Lower leg skin (tissue), 4 donors: ENCODE results near the gene MRPL12. TPM values are rescaled to one million over a fixed set of nuclear protein-coding genes. Genes with fewer than 3 reads are reported as not detected.
A peak's percentile ranks its signal among the peaks of the same experiment; 100 is the strongest.

Experiments used
- DNase-seq, 2 donors: peaks; one replicate each; pipeline ENCODE4 v3.0.0-alpha.2; 2019; ENCODE audit warnings: low spot score in 2 of 2
- H3K4me3 ChIP-seq: fragments of 200-600 bp; sonication (generic); 2 replicates; pipeline ENCODE4 v1.5.1; 2017; ENCODE audit warnings: mild to moderate bottlenecking, low read depth; ENCODE audit not compliant: poor library complexity, severe bottlenecking
- POLR2A ChIP-seq, 2 donors: fragments of 450-650 bp; IDR thresholded peaks; one replicate each; pipeline ENCODE4 v1.6.1; 2016 to 2017; ENCODE audit warnings: antibody characterized with exemption in 2 of 2, mild to moderate bottlenecking in 1 of 2, moderate library complexity in 1 of 2
- WGBS, 2 donors: methylation state at CpG; one replicate each; pipeline ENCODE4 v1.1.5; 2018; 5-methylcytosine and 5-hydroxymethylcytosine counted together
- intact Hi-C: fragments of 100-400 bp; cut with DNase I; formaldehyde crosslinking; loops from one replicate; pipeline ENCODE4 v1.15.0; 2023; ENCODE audit warnings: low total_unique reads
- total RNA-seq, 4 donors: library from RNA; depleted of rRNA; stranded (reverse); fragments of >200 nt; gene quantifications; one replicate each; pipeline ENCODE4 v1.1.0, GENCODE V29; 2016
- TF ChIP-seq, protein P1 (sequence below), 3 donors: fragments of 450-650 bp; IDR thresholded peaks; one replicate each; pipeline ENCODE4 v1.5.1; 2016; ENCODE audit warnings: antibody characterized with exemption in 3 of 3, mild to moderate bottlenecking in 3 of 3, moderate library complexity in 2 of 3

The MRPL12 gene
- total RNA-seq, 4 donors from 2014 or later, result 39.5 to 64.0 (median 43.1) TPM

DNA sequence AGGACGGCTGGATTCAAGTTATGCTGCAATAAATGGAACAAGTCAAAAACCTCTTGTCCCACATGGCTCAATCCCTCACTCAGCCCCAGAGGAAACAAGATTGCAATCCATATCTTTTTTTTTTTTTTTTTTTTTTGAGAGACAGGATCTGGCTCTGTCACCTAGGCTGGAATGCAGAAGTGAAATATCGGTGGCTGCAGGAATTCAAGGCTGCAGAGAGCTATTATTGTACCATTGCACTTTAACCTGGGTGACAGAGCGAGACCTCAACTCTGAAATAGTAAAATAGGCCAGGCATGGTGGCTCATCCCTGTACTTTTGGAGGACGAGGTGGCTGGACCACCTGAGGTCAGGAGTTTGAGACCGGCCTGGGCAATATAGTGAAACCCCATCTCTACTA is 44.1 kb upstream of the MRPL12 start:
- 64 to 69% methylated on average over 5 of the region's 5 CpGs for WGBS, 2 donors
- intact Hi-C loops, result no loop called here
- DNase-seq, result no peak
- no peak overlapping the region for H3K4me3 ChIP-seq
- no peak for TF ChIP-seq POLR2A (IDR thresholded peaks at IDR 0.05)
- TF ChIP-seq, protein P1, sequence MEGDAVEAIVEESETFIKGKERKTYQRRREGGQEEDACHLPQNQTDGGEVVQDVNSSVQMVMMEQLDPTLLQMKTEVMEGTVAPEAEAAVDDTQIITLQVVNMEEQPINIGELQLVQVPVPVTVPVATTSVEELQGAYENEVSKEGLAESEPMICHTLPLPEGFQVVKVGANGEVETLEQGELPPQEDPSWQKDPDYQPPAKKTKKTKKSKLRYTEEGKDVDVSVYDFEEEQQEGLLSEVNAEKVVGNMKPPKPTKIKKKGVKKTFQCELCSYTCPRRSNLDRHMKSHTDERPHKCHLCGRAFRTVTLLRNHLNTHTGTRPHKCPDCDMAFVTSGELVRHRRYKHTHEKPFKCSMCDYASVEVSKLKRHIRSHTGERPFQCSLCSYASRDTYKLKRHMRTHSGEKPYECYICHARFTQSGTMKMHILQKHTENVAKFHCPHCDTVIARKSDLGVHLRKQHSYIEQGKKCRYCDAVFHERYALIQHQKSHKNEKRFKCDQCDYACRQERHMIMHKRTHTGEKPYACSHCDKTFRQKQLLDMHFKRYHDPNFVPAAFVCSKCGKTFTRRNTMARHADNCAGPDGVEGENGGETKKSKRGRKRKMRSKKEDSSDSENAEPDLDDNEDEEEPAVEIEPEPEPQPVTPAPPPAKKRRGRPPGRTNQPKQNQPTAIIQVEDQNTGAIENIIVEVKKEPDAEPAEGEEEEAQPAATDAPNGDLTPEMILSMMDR (IDR thresholded peaks at IDR 0.05), result no peak

DNA sequence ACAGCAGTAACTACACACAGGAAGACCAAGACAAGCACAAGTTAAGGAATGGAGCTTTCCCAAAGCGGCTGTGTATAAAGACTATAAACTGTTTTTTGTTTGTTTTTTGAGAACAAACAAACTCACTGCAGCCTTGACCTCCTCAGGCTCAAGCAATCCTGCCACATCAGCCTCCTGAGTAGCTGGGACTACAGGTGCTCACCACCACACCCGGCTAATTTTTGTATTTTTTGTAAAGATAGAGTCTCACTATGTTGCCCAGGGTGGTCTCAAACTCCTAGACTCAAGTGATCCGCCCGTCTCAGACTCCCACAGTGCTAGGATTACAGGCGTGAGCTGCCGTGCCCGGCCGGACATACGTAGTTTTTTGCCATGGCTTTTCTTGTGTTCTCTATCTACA is 42.7 kb upstream of the MRPL12 start:
- TF ChIP-seq POLR2A (IDR thresholded peaks at IDR 0.05), result no peak
- TF ChIP-seq, protein P1 (IDR thresholded peaks at IDR 0.05), result no peak
- intact Hi-C loops, result no loop called here

DNA sequence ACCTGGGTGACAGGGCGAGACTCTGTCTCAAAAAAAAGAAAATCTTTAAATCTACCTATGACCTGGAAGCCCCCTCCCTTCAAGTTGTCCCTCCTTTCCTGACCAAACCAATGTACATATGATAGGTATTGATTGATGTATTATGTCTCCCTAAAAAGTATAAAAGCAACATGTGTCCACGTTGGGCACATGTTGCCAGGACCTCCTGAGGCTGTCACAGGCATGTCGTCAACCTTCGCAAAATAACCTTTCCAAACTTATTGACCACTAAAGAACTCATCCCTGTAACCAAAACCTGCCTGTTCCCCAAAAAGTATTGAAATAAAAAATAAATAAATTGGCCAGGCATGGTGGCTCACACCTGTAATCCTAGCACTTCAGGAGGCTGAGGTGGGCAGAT is 41.2 kb upstream of the MRPL12 start:
- WGBS, 2 donors, result 90 to 94% methylated on average over 4 of the region's 4 CpGs
- no peak overlapping the region for H3K4me3 ChIP-seq
- intact Hi-C loops, result no loop called here
- no peak for DNase-seq
- TF ChIP-seq, protein P1 (IDR thresholded peaks at IDR 0.05), result no peak
- TF ChIP-seq POLR2A (IDR thresholded peaks at IDR 0.05), result no peak

More for the DNA sequence above, 42.7 kb upstream of the MRPL12 start:
- WGBS, 2 donors, result 91 to 95% methylated on average over 9 of the region's 9 CpGs
- no peak overlapping the region for H3K4me3 ChIP-seq
- no peak for DNase-seq

DNA sequence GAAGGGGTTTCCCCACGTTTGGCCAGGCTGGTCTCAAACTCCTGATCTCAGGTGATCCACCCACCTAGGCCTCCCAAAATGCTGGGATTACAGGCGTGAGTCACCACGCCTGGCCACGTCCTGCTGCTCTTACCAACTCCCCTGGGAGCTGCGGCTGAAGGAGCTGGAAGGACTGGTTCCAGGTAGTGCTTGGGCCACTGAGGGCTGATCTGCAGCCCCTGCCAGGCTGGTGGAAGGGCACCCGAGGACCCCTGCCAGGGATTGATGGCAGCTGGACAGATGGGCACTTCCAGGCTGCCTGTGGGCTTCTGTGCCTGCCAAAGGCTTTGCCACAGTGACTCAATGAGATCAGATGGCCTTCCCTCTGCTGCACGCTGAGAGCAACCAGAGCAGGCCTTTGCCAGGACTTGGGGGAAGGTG is 39.1 kb upstream of the MRPL12 start:
- DNase-seq, result no peak
- TF ChIP-seq POLR2A (IDR thresholded peaks at IDR 0.05), result no peak
- TF ChIP-seq, protein P1 (IDR thresholded peaks at IDR 0.05), result no peak
- intact Hi-C loops, result no loop called here
- 69 to 71% methylated on average over 6 to 7 of the region's 7 CpGs for whole genome bisulfite sequencing, 2 donors
- H3K4me3 ChIP-seq, result no peak overlapping the region

DNA sequence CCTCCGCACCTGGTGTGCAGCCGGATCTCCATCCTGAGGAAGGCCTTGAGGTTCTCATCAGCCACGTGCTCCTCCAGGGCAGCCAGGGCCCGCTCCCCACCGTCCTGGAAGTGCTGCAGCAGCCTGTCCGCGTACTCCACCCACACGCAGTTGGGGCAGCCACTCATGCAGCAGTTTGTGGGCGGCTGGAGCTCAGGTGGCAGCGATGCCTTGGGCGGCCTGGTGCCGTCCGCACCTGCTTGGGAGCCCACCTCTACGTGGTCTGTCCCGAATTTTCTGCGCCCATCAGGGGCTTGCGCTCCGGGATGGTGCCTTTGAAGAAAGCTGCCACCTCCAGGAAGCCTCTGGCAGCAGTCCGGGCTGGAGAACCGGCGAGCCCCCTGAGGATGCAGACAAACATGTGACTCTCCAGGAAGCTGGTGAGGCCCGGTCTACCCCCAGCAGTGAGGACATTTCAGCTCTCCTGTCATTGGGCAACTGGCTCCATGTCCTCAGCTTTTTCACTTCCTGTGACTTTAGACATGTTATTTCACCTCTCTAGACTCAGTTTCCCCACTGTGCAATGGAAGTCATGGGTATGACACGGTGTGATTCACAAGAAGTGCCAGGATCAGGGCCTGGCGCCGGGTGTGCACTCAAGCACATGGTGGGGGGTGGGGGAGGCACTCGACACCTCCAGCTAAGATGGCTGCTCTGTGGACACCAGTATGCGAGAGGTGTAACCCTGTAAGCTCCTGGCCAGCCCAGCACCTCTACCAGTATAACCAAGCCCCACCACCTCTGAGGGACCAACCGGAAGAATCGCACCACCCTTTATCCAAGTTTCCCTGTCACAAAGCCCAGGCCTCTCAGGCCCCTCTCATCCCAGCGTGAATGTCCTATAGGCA is 37.7 kb upstream of the MRPL12 start:
- DNase-seq, result no peak
- TF ChIP-seq, protein P1 (IDR thresholded peaks at IDR 0.05), result no peak
- no peak for TF ChIP-seq POLR2A (IDR thresholded peaks at IDR 0.05)
- peak overlapping the region; percentile 91 for H3K4me3 ChIP-seq
- 56 to 60% methylated on average over 24 to 30 of the region's 30 CpGs for WGBS, 2 donors
- intact Hi-C loops, result no loop called here

DNA sequence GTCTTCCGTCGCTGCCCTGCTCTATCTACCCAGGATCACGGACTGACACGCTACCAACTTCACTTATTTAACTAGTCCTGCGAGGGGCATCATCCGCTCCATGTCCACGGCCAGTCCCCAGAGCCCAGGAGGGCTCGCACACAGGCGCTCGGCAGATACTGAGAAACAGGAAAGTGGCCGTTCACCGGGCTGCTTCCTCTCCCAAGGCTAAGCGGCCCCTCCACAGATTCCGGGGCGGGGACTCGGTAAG is 37.1 kb upstream of the MRPL12 start:
- intact Hi-C loops, result no loop called here
- H3K4me3 ChIP-seq, result peak overlapping the region; percentile 91
- no peak for DNase-seq
- no peak for TF ChIP-seq POLR2A (IDR thresholded peaks at IDR 0.05)
- TF ChIP-seq, protein P1 (IDR thresholded peaks at IDR 0.05), result no peak
- WGBS, 2 donors, result 0 to 1% methylated on average over 8 to 16 of the region's 16 CpGs
